Fibroblast of pulmonary artery (primary cell): ENCODE data around the gene PHF21A.

Source experiments
- DNase-seq: peaks from one replicate; pipeline ENCODE4 v3.0.0-alpha.2; 2010; ENCODE audit warnings: low read depth
- H3K4me3 ChIP-seq: replicated peaks from 2 replicates; pipeline ENCODE4 v1.5.1; 2011; ENCODE audit warnings: low read depth, mild to moderate bottlenecking, control low read depth, low read length, moderate library complexity
- CTCF ChIP-seq: IDR thresholded peaks from 2 replicates; pipeline ENCODE4 v1.5.1; 2011; ENCODE audit warnings: mild to moderate bottlenecking, control low read depth, low read length, inconsistent platforms; ENCODE audit errors: missing control alignments

Gene PHF21A

GRCh38 chr11:45926536-45927331, 194.5 kb downstream of the PHF21A start:
- DNase-seq, result no peak
- H3K4me3 ChIP-seq, result no peak overlapping the region
- TF ChIP-seq CTCF, result no peak

GRCh38 chr11:45926001-45926401, 195.3 kb downstream of the PHF21A start:
- no peak for DNase-seq

GRCh38 chr11:45925550-45925949, 195.7 kb downstream of the PHF21A start:
- H3K4me3 ChIP-seq, result no peak overlapping the region
- TF ChIP-seq CTCF, result no peak
- no peak for DNase-seq

More at GRCh38 chr11:45926001-45926401, 195.3 kb downstream of the PHF21A start:
- H3K4me3 ChIP-seq, result no peak overlapping the region
- TF ChIP-seq CTCF, result no peak

- H3K4me3 ChIP-seq, result no peak overlapping the region
- no peak for DNase-seq
- TF ChIP-seq CTCF, result no peak
These were observed 196.3 kb downstream of the PHF21A start for GRCh38 chr11:45924927-45925326.

GRCh38 chr11:45924036-45924915, 197.0 kb downstream of the PHF21A start:
- no peak for DNase-seq
- no peak for TF ChIP-seq CTCF
- no peak overlapping the region for H3K4me3 ChIP-seq

- no peak within 1 kb of the TSS for H3K4me3 ChIP-seq
- TF ChIP-seq CTCF, result no peak
- DNase-seq, result no peak
These were observed 198.7 kb downstream of the PHF21A start, which contains the start of gene LARGE2 for GRCh38 chr11:45922425-45923082. LARGE2 (plus strand) TSS chr11:45922656; CDS start chr11:45922883, 227 bp downstream.
